Ovary (tissue), 9 donors: ENCODE results near the gene GNAI1. TPM values are rescaled to one million over a fixed set of nuclear protein-coding genes. Genes with fewer than 3 reads are reported as not detected.

Experiments used
- DNase-seq, 5 donors: peaks; one replicate each; pipeline ENCODE4 v3.0.0-alpha.2; 2019 to 2020
- H3K27ac ChIP-seq, 2 donors: fragments of 200-600 bp; one replicate each; pipeline versions ENCODE4 v1.5.1 to v1.8.0; 2019 to 2022
- H3K27me3 ChIP-seq: fragments of 200-600 bp; one replicate; pipeline ENCODE4 v1.8.0; 2022
- H3K36me3 ChIP-seq: fragments of 200-600 bp; sonication (generic); one replicate; pipeline ENCODE4 v1.5.1; 2019
- H3K4me1 ChIP-seq: one replicate; pipeline ENCODE4 v1.8.1; 2013; ENCODE audit warnings: mild to moderate bottlenecking, moderate library complexity; ENCODE audit not compliant: insufficient read depth
- H3K4me3 ChIP-seq: fragments of 200-600 bp; sonication (generic); one replicate; pipeline ENCODE4 v1.5.1; 2017
- H3K9me3 ChIP-seq, 2 donors: fragments of 200-600 bp in 1 of 2; sonication (generic) in 1 of 2; one replicate each; pipeline versions ENCODE4 v1.5.1 to v1.8.1; 2013 to 2019; ENCODE audit warnings: mild to moderate bottlenecking in 1 of 2, moderate library complexity in 1 of 2
- EP300 ChIP-seq: sonication (generic); formaldehyde crosslinking; IDR thresholded peaks from one replicate; pipeline ENCODE4 v1.6.1; 2017; ENCODE audit warnings: antibody characterized with exemption
- POLR2A ChIP-seq: fragments of 450-650 bp; IDR thresholded peaks from one replicate; pipeline ENCODE4 v1.6.1; 2017; ENCODE audit warnings: antibody characterized with exemption, mild to moderate bottlenecking, moderate library complexity
- WGBS, 3 donors: extraction: QIAGEN DNeasy Blood & Tissue Kit in 1 of 3; methylation state at CpG; one replicate each; pipeline versions ENCODE4 v1.1.5 to v1.1.7; 2013 to 2017; 5-methylcytosine and 5-hydroxymethylcytosine counted together
- intact Hi-C, 4 donors: fragments of 100-400 bp; cut with DNase I; formaldehyde crosslinking; loops; one replicate each; pipeline versions ENCODE4 v1.11.0 to v1.15.1; 2022 to 2023
- polyA plus RNA-seq, 2 donors: library from polyadenylated mRNA; stranded (reverse); fragments of 200-250 nt in 1 of 2; fragments of 350-450 nt in 1 of 2; fragmentation: Illumina TruSeq in 1 of 2; extraction: RNeasy Lipid Tissue Mini Kit (QIAGEN cat#74804) in 1 of 2; gene quantifications; one replicate each; pipeline ENCODE4 v1.2.3, GENCODE V29; 2013 to 2014
- total RNA-seq, 7 donors: library from RNA; depleted of rRNA in 2 of 7; stranded (reverse); fragments of >200 nt in 2 of 7; fragmentation: NEBNext Ultra II Directional in 3 of 7; extraction: Animal tissue kit (Norgen Biotek cat#: 25700) in 3 of 7; gene quantifications; one replicate each; pipeline versions ENCODE4 v1.1.0 to v1.2.4, GENCODE V29; 2016 to 2023
- TF ChIP-seq, protein P1 (sequence below), 3 donors: fragments of 450-650 bp in 2 of 3; fragments of 200-600 bp in 1 of 3; IDR thresholded peaks; one replicate each; pipeline versions ENCODE4 v1.5.1 to v1.8.0; 2016 to 2022; ENCODE audit warnings: antibody characterized with exemption in 3 of 3, mild to moderate bottlenecking in 1 of 3
- donor health status: DM: no; HTN: no; CAD: no; lungs with moderate emphysema.
- donor health status: DM: no; HTN: no; CAD: no.
- donor health status: Bipolar disorder and iron deficiency.
- donor health status: DM: yes; HTN: yes; CAD: no.
- donor health status: DM: no; HTN: no; CAD: no.
- donor health status: DM: yes; HTN: yes; CAD: no.

Gene GNAI1
- total and polyA plus RNA-seq, 9 donors, result 14.9 to 51.0 (median 34.6) TPM

DNA sequence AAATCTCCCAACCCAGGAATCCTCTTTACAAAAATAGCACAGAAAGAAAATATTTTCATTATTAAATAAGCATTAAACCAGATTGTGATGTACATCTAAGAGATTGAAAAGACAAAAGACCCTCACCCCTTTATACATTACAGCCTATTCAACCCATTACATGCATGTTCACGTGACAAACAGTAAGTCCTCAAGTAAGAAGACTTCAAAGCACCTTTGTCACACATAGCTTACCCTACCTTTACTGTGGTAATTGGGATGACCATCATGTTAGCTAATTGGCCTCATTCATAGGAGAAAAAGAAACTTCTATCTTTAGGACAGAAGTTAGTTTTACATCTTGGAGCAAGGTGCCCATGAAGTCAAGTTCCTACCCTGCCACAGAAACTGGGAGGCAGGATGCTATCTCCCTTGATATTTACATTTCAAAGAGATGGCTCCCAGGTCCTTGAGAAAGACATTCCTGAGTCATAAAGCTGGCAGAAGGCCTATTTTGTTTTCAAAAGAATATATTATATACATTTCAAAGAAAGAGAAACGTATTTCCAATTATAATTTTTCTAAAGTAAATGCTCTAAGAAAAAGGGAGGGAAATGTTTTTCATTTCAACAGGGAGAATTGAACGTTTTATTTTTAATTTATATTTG, 48.1 kb downstream of the GNAI1 start:
- H3K4me1 ChIP-seq, result peaks cover 6% of the 10 kb centered on the region
- intact Hi-C loops, result no loop called here
- H3K36me3 ChIP-seq, result no peaks in the 10 kb centered on the region
- WGBS, 3 donors, result 53 to 65% (median 58%) methylated on average over 3 of the region's 3 CpGs
- no peak for DNase-seq
- H3K4me3 ChIP-seq, result no peak overlapping the region
- no peak overlapping the region for H3K27ac ChIP-seq
- no peaks in the 10 kb centered on the region for H3K27me3 ChIP-seq
- no peaks in the 10 kb centered on the region for H3K9me3 ChIP-seq
- TF ChIP-seq EP300 (no peak), POLR2A (no peak)
- TF ChIP-seq, protein P1, sequence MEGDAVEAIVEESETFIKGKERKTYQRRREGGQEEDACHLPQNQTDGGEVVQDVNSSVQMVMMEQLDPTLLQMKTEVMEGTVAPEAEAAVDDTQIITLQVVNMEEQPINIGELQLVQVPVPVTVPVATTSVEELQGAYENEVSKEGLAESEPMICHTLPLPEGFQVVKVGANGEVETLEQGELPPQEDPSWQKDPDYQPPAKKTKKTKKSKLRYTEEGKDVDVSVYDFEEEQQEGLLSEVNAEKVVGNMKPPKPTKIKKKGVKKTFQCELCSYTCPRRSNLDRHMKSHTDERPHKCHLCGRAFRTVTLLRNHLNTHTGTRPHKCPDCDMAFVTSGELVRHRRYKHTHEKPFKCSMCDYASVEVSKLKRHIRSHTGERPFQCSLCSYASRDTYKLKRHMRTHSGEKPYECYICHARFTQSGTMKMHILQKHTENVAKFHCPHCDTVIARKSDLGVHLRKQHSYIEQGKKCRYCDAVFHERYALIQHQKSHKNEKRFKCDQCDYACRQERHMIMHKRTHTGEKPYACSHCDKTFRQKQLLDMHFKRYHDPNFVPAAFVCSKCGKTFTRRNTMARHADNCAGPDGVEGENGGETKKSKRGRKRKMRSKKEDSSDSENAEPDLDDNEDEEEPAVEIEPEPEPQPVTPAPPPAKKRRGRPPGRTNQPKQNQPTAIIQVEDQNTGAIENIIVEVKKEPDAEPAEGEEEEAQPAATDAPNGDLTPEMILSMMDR (IDR thresholded peaks at IDR 0.05), result no peak

DNA sequence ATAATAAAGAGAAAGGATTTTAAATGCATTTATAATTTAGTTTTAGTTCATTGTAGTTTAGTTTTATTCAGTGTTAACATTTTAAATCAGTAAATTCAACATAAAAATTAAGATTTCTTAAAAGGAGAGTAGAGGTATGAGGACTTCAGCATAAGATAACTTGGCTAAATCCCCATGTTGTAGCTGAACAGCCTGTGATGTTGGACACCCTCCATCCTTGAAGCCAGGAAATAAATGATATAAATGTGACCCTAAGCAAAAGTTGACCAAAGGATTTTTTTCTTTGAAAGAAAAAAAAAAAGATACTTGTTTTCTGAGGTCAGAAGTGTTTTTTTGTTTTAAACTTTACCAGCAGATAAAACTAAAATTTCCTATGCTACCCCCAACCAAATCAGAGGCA, 48.7 kb downstream of the GNAI1 start:
- no peak for DNase-seq
- Histone ChIP-seq H3K9me3 (no peaks in the 10 kb centered on the region), H3K4me3 (no peak overlapping the region), H3K27ac (no peak overlapping the region), H3K4me1 (peaks cover 6% of the 10 kb centered on the region), H3K36me3 (no peaks in the 10 kb centered on the region), H3K27me3 (no peaks in the 10 kb centered on the region)
- intact Hi-C loops, result no loop called here
- TF ChIP-seq, protein P1 (IDR thresholded peaks at IDR 0.05), result no peak
- no peak for TF ChIP-seq POLR2A
- no peak for TF ChIP-seq EP300

DNA sequence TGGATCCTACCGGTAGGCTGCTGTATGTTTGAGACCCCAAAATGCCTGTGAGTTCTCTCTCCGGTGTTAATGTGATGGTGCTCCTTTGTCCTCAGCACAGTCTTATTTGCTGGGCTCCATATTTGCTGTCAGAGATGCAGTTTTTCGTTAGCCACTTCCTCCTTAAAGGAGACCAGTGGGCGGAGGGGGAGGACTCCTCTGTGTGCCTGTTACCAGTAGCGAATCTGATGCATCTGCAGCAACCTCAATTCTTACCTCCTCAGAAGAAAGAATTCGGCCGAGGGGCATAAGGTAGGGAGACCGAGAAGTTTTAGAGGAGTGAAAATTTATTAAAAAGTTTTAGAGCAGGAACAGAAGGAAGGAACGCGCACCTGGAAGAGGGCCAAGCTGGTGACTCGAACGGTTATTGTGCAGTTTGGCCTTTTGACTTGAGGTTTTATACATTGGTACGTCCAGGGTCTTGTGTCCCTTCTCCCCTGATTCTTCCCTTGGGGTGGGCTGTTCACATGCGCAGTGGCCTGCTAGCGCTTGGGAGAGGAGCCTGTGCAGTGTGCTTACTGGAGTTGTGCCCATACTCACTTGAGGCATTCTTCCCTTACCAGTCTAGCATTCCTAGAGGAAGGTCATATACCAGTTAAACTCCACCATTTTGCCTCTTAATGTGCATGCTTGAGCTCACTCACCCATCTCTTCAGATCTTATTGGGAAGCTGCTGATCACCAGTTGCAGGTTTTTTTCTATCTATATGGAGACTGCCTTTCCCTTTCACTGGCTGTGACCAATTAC, 49.5 kb downstream of the GNAI1 start:
- peak in 1 of 5 donors; percentile 24 for DNase-seq
- intact Hi-C loops, result no loop called here
- peaks cover 6% of the 10 kb centered on the region for H3K4me1 ChIP-seq
- H3K4me3 ChIP-seq, result no peak overlapping the region
- H3K27ac ChIP-seq, result no peak overlapping the region
- no peaks in the 10 kb centered on the region for H3K36me3 ChIP-seq
- 79 to 83% (median 80%) methylated on average over 15 of the region's 15 CpGs for WGBS, 3 donors
- no peak for TF ChIP-seq EP300
- no peak for TF ChIP-seq POLR2A
- TF ChIP-seq, protein P1 (IDR thresholded peaks at IDR 0.05), result no peak
- H3K9me3 ChIP-seq, result no peaks in the 10 kb centered on the region
- H3K27me3 ChIP-seq, result no peaks in the 10 kb centered on the region

DNA sequence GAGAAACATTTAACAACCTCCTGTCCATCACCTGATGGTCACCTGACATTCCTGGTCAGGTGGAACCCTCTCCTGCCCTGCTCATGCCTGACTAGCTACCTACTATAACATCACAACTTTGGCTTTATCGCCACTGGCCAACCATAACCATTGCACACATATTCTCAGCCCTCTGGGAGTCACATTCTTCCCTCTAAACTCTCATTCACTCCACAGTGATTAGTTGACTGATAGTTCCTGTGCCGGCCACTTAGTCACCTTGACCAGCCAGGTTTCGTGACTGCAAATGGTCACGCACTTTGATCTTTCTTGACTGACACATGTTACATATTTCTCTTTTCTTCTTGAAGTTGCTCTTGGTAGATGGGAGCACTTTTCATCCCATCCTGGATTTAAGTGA, 50.1 kb downstream of the GNAI1 start:
- WGBS, 3 donors, result 73 to 90% (median 74%) methylated on average over 4 of the region's 4 CpGs
- Histone ChIP-seq H3K27ac (no peak overlapping the region), H3K4me1 (peaks cover 6% of the 10 kb centered on the region), H3K9me3 (no peaks in the 10 kb centered on the region), H3K27me3 (no peaks in the 10 kb centered on the region), H3K36me3 (no peaks in the 10 kb centered on the region), H3K4me3 (no peak overlapping the region)
- intact Hi-C loops, result no loop called here
- DNase-seq, result no peak
- TF ChIP-seq EP300 (no peak), POLR2A (no peak)
- TF ChIP-seq, protein P1 (IDR thresholded peaks at IDR 0.05), result no peak
